ENCODE measurements around the gene EHMT2. TPM values are rescaled to one million over a fixed set of nuclear protein-coding genes. Genes with fewer than 3 reads are reported as not detected.
"Not testable (repeated sequence)": the region's sequence is repeated elsewhere in the genome, so short reads cannot be mapped to it uniquely, and the experiment has no call there.

Gene EHMT2
- polyA plus RNA-seq, 2 of the 4 experiments (the other 2 are of a cell fraction) = 15.4 to 32.3 TPM

- TF ChIP-seq HES2 (IDR thresholded peaks at IDR 0.05) = no peak
- no peak for TF ChIP-seq POLR2AphosphoS2 (conservative IDR thresholded peaks at IDR 0.05; ENCODE audit: low read length)
- no peak for TF ChIP-seq NPAS2 (CRISPR knock-in tag; IDR thresholded peaks at IDR 0.05; ENCODE audit: borderline replicate concordance)
Measured at GRCh38 chr6:31933537-31933936, 36.0 kb upstream of the EHMT2 start (continued).

GRCh38 chr6:31932137-31932536 lies 34.6 kb upstream of the EHMT2 start:
- CTCF ChIA-PET = not testable (repeated sequence)

GRCh38 chr6:31930962-31931361 lies 33.5 kb upstream of the EHMT2 start:
- FAIRE-seq (no peak), DNase-seq (ENCODE audit: low read depth in 1 of 2, low spot score in 1 of 2) (no peak), ATAC-seq (no peak)
- WGBS (ENCODE audit: missing lambda C conversion rate) = 93% methylated on average over 1 of the region's 1 CpG
- Histone ChIP-seq H3K9me3 (peaks cover 2% of the 10 kb centered on the region; the same call in 1 of the 3 replicates), H3K4me3 (no peak overlapping the region), H3K4me1 (no peaks in the 10 kb centered on the region; the same call in 2 of the 3 replicates), H3K4me2 (no peak overlapping the region), H3K27ac (no peak overlapping the region)
- POLR2A ChIA-PET = no interaction called here
- TF ChIP-seq RFX5 (IDR thresholded peaks at IDR 0.05) (no peak), RNF2 (IDR thresholded peaks at IDR 0.05; ENCODE audit: borderline replicate concordance, low read depth) (no peak), RAD21 (conservative IDR thresholded peaks at IDR 0.05 in 1 of 2, IDR thresholded peaks at IDR 0.05 in 1 of 2) (no peak), SREBF2 (IDR thresholded peaks at IDR 0.05) (no peak), TFCP2L1 (CRISPR knock-in tag; IDR thresholded peaks at IDR 0.05) (no peak), NPAS2 (CRISPR knock-in tag; IDR thresholded peaks at IDR 0.05; ENCODE audit: borderline replicate concordance) (no peak), NFE2L2 (conservative IDR thresholded peaks at IDR 0.05; ENCODE audit: low read length) (no peak), POLR2AphosphoS2 (conservative IDR thresholded peaks at IDR 0.05; ENCODE audit: low read length) (no peak), TP53 (CRISPR knock-in tag; IDR thresholded peaks at IDR 0.05) (no peak), RARB (CRISPR knock-in tag; IDR thresholded peaks at IDR 0.05) (no peak), CEBPB (IDR thresholded peaks at IDR 0.05) (no peak), ZNF302 (CRISPR knock-in tag; IDR thresholded peaks at IDR 0.05) (no peak), PBX3 (IDR thresholded peaks at IDR 0.05) (no peak), ELK1 (IDR thresholded peaks at IDR 0.05; ENCODE audit: low read depth, low read length) (no peak), BHLHE40 (IDR thresholded peaks at IDR 0.05; ENCODE audit: low read depth, low read length) (no peak), GATA3 (IDR thresholded peaks at IDR 0.05; ENCODE audit: borderline replicate concordance) (no peak), MAFK (IDR thresholded peaks at IDR 0.05; ENCODE audit: partially characterized antibody) (no peak)
- CTCF ChIA-PET = no interaction called here

More at GRCh38 chr6:31932137-31932536, 34.6 kb upstream of the EHMT2 start:
- ATAC-seq; H3K27ac ChIP-seq; H3K4me2 ChIP-seq; H3K4me1 ChIP-seq; DNase-seq (ENCODE audit: low read depth in 1 of 2, low spot score in 1 of 2); POLR2A ChIA-PET; H3K9me3 ChIP-seq; FAIRE-seq; H3K4me3 ChIP-seq: not testable (repeated sequence)
- WGBS (ENCODE audit: missing lambda C conversion rate) = 92% methylated on average over 10 of the region's 32 CpGs

GRCh38 chr6:31928672-31928939 lies 31.1 kb upstream of the EHMT2 start:
- FAIRE-seq = no peak
- H3K27ac ChIP-seq = no peak overlapping the region
- 77% methylated on average over 4 of the region's 9 CpGs for WGBS (ENCODE audit: missing lambda C conversion rate)
- CTCF ChIA-PET = interaction anchor here (1.8 kb wide), 1 partner anchor 24 kb away, joined by 5 read pairs; no protein-coding TSS in a partner anchor
- no peak overlapping the region for H3K4me2 ChIP-seq
- POLR2A ChIA-PET = no interaction called here
- peaks cover 3% of the 10 kb centered on the region; the same call in 1 of the 3 replicates for H3K9me3 ChIP-seq
- no peak for DNase-seq (ENCODE audit: low read depth in 1 of 2, low spot score in 1 of 2)
- H3K4me1 ChIP-seq = no peaks in the 10 kb centered on the region; the same call in 2 of the 3 replicates
- ATAC-seq = no peak
- no peak overlapping the region for H3K4me3 ChIP-seq
- no peak for TF ChIP-seq ELK1 (IDR thresholded peaks at IDR 0.05; ENCODE audit: low read depth, low read length)
- no peak for TF ChIP-seq CBX2 (IDR thresholded peaks at IDR 0.05; ENCODE audit: borderline replicate concordance, low read depth)
- no peak for TF ChIP-seq USF2 (IDR thresholded peaks at IDR 0.05)
- no peak for TF ChIP-seq NPAS2 (CRISPR knock-in tag; IDR thresholded peaks at IDR 0.05; ENCODE audit: borderline replicate concordance)
- no peak for TF ChIP-seq RAD21 (conservative IDR thresholded peaks at IDR 0.05 in 1 of 2, IDR thresholded peaks at IDR 0.05 in 1 of 2)
- TF ChIP-seq RNF2 (IDR thresholded peaks at IDR 0.05; ENCODE audit: borderline replicate concordance, low read depth) = no peak
- TF ChIP-seq HOXA7 (CRISPR knock-in tag; IDR thresholded peaks at IDR 0.05) = no peak
- TF ChIP-seq ZNF302 (CRISPR knock-in tag; IDR thresholded peaks at IDR 0.05) = no peak
- no peak for TF ChIP-seq ZFP36 (IDR thresholded peaks at IDR 0.05; ENCODE audit: borderline replicate concordance, partially characterized antibody)
- TF ChIP-seq KDM1A (IDR thresholded peaks at IDR 0.05; ENCODE audit: low read depth) = no peak
- no peak for TF ChIP-seq HDAC2 (IDR thresholded peaks at IDR 0.05)
- TF ChIP-seq CBX8 (IDR thresholded peaks at IDR 0.05) = no peak
- no peak for TF ChIP-seq ZSCAN20 (CRISPR knock-in tag; IDR thresholded peaks at IDR 0.05)
- TF ChIP-seq SREBF2 (IDR thresholded peaks at IDR 0.05) = no peak

All from A549 (cell line).